ENCODE measurements around the gene PATL1.

GRCh38 chr11:59615120-59615636 lies 53.7 kb downstream of the PATL1 start:
- TF ChIP-seq, protein P1, sequence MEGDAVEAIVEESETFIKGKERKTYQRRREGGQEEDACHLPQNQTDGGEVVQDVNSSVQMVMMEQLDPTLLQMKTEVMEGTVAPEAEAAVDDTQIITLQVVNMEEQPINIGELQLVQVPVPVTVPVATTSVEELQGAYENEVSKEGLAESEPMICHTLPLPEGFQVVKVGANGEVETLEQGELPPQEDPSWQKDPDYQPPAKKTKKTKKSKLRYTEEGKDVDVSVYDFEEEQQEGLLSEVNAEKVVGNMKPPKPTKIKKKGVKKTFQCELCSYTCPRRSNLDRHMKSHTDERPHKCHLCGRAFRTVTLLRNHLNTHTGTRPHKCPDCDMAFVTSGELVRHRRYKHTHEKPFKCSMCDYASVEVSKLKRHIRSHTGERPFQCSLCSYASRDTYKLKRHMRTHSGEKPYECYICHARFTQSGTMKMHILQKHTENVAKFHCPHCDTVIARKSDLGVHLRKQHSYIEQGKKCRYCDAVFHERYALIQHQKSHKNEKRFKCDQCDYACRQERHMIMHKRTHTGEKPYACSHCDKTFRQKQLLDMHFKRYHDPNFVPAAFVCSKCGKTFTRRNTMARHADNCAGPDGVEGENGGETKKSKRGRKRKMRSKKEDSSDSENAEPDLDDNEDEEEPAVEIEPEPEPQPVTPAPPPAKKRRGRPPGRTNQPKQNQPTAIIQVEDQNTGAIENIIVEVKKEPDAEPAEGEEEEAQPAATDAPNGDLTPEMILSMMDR (IDR thresholded peaks at IDR 0.05): no peak
- TF ChIP-seq POLR2AphosphoS5 (IDR thresholded peaks at IDR 0.05; ENCODE audit: low read depth, low read length): no peak

All from Panc1 (cell line).